HG02884 (cell line): Measurements from ENCODE around the gene VDR.

ENCODE experiments used
- ATAC-seq: cut with Tn5 transposase; IDR thresholded peaks from one replicate; pipeline ENCODE4 v1.9.1; 2021; ENCODE audit warnings: mild to moderate bottlenecking, moderate library complexity; ENCODE audit not compliant: unreplicated experiment

The VDR gene

DNA sequence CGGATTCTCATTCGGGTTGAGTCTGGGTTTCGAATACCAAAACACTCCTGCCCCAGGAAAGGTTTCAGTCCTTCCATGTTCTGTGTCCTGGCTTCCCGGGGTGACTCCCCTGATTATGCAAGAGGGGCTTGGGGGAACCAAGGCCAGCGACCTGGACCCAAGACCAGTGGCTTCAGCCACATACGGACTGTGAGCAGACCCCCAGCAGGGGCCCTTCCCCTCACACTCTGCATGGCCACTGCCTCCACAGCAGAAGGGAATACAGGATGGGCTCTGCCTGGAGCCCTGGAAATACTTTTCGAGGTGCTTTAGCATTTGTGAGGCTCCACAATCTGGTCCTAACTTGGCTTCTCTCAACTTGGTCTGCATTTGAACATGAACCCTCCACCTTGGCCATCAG lies 104.2 kb downstream of the VDR start:
- ATAC-seq, result no peak

DNA sequence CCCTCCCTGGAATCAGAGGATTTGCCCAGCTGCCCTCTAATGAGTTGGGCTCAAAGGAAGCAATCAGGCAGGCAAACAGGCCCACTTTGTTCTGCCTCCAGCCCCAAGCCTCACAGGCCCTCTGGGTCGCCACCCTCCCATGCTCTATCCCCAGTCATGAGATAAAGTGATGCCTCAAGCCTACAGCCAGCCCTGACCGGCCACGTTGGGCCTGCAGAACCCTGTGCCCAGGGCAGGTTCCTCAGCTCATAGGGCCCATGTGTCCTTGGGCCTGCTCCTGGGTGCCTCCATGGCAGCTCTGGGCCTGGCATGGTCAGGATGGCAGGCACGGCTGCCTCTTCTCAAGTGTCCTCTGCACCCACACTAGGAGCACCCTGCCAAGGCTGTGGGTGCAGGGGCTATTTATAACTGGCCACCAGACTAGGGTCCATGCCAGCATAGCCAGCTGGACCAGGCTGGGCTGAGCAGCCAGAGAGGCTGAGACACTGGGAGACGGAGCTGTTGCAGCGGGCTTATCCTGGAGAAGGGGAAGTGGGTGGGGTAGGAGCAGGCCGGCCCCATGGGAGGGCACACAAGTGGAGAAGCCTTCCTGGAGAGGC lies 105.3 kb downstream of the VDR start:
- ATAC-seq, result no peak

DNA sequence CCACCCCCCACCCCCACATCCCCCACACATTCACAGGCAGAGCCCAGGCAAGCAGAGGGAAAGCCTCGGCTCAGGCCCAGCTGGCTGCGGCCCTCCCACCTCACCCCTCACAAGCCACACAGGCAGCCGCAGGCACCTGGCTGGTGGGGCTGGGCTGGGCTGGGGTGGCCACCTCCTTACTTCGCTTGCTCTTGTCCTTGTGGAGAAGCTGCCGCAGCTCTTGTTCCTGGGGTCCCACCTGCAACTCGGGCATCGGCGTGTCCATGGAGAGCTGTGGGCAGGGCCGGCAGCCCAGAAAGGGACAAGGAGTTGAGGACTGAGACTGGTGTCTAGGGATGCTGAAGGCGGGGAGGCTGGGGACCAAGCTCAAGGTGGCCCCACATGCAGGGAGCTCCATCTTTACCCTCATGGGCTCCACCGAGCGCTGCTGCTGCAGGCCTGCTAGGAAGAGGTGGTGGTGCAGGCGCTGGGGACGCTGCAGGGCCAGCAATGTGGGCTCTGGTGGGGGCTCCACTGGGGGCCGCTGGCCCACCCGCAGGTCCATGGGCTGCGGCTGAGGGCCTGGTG lies 106.3 kb downstream of the VDR start:
- ATAC-seq, result no peak

DNA sequence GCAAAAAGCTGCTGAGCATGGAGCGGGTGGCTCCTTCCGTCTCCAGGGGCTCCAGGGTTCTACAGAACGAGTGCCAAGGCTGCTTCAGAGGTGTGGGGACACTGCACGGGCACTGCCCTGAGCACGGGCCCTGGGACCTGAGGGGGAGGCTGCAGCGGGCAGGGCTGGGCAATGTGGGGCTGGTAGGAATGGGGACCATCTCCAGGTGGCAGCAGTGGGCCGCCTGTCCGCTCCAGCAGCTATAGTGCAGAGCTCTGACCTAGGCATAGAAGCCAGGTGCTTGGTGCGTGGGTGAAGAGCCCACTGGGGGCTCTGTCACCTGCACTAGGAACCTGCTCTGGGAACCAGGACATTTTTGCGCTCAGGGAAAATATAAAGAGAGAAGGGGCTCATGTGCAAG lies 107.4 kb downstream of the VDR start:
- no peak for ATAC-seq

DNA sequence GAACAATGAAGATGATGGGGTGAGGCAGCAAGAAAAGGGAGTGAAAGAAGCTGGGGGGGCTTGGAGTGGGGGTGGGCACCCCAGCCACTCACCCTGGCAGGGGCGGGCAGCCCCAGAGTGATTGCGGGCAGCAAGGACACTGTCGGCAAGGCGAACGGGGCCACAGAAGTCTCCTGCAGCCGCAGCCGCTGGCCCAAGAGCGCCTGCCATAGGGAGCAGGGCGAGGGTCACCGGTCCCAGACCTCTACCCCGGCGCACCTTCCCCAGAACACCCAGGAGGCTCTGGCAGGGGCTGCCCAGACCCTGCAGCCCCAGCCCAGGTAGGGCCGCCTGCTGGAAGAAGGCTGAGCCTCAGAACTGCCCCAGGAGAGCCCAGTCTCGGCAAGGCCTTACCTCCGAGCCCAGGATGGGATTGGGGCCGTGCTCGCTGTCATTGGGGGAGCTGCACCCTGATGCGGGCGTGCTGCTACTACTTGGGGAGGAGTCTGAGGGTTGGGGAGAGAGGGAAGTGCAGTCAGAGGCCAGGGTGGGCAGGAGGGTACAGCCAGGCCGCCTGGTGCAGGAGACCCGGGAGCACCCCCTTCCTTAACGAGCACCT lies 108.9 kb downstream of the VDR start:
- no peak for ATAC-seq

DNA sequence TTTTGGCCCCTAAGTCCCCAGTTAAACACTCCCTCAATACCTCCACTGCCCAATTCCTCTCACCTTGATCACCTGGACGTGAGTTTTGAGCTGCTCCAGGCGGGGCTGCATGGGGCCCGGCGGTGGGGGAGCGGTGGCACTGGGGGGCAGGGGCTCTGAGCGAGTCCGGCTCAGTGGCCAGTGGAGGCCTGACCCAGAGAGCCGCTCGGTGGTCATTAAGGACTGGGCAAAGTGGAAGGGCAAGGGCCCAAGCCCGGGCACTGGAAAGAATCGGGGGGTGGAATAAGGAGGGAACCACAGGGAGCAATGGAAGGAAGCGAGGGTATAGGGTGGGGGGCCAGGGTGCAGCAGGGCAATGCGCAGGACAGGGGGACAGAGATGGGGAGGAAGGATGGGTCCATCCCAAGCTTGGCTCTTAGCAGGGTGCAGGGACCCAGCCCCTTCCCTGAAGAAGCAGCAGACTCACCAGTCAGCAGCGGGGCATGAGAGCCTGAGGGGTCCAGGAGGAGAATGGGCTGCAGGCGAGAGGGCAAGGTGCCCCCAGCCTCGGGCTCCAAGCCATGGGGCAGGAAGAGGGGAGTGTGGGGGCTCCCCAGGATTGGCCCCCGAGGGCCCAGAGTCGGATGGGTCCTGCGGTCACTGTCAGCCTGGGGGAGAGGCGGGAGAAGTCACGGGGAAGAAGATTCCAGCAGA lies 109.5 kb downstream of the VDR start:
- no peak for ATAC-seq

DNA sequence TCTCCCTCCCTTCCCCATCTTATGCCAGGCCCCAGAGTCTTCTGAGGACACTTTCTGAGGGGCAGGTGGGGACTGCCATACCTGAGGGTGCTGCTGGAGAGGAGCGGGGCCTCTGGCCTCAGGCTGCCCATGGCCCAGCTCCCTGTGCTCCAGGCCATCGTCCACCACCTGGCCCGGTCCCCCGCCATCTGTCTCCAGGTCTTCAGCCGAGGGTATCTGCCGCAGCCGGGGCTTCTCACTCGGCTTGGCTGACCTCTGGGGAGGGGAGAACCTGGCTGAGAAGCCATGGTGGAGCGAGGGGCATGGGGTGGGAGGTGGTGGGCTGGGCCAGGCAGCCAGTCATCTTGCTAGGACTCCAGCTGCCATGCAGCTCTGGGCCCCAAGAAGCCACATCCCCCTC lies 110.1 kb downstream of the VDR start:
- no peak for ATAC-seq

DNA sequence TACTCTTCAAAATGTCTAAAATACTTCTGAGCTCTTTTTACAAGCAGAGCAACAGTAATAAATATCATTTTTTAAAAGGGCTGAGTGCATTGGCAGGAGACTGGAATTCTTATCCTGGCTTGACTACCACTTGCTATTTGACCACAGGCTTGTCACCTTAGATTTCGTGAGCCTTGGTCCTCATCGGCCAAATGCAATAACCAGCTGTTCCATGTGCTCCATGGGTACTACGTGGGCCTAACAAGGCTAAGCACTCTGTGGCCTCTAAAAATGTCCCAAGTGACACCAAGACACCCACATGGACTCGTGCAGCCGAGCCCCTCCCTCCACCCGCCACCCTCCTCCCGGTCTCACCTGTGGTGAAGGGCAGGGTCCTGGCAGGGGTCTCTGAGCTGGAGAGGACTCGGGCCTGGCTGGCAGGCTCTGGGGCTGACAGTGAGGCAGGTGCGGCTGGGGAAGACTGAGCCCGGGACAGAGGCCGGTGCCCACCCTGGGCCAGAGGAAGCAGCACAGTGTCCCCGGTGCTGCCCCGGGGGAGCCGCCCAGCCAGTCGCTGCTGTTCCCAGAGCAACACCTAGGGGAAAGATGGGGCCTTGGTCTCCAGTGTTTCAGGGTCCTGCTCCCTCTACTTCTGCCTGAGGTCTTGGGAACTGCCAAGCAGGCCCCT lies 111.6 kb downstream of the VDR start:
- ATAC-seq, result no peak

DNA sequence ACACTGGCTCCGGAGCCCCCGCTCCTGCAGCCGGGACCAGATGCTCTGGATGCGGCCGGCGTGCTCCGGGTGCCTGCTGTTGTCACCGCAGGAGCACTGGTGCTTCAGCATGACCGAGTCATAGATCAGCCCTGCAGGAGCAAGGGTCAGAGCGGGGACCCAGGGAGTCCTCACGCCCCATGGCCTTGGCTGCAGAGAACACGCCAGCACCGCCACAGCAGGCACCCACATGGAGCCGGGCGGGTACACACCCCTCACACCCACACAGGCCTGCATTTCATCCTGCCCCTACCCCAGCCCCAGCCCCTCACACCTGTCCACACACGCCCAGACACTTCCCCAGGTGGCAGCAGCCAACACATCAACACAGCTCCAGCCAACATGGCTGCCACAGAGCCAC lies 112.9 kb downstream of the VDR start:
- no peak for ATAC-seq
